ENCODE measurements around the gene ICAM2.
"Not testable (repeated sequence)": the region's sequence is repeated elsewhere in the genome, so short reads cannot be mapped to it uniquely, and the experiment has no call there.

ICAM2 gene

DNA sequence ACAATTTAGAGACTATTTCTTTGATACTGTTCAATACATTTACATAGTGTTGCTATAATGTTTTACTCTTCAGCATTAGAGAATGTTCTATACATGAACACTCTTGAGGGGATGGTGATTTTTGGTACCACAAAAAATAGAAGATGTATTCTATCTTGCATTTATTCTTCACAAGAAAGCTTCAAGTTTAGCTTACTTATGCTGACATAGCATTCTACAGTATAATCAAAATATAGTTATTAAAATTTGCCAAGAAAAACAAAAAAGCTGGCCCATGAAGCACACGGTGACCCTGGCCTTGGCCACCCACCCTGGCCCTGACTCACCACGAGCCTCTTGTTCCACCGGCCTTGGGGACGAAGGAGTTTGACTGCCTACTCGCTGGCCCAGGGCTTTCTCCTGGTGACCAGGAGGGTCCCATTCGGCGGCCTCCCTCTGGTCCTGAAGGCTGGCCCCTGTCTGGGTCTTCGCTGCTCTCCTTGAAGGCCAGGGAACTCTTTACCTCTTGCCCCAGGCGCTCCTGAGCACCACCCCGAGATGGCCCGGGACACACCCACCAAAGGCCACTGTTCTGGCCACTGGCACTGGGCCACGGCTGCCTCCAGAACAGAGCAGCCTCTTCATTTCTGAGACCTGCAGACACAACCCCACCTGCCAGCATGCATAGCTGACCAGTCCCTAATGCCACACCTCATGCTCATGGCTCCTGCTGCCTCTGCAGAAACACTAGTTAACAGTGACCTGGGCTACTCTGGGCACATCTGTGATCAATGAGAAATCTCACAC, 22.5 kb upstream of the ICAM2 start:
- no peak for DNase-seq

GRCh38 chr17:64041912-64042311, 21.5 kb upstream of the ICAM2 start:
- DNase-seq = no peak

- DNase-seq = no peak
Measured at GRCh38 chr17:64040206-64040605, 19.8 kb upstream of the ICAM2 start.

- DNase-seq = no peak
Measured at GRCh38 chr17:64039106-64039400, 18.6 kb upstream of the ICAM2 start.

DNA sequence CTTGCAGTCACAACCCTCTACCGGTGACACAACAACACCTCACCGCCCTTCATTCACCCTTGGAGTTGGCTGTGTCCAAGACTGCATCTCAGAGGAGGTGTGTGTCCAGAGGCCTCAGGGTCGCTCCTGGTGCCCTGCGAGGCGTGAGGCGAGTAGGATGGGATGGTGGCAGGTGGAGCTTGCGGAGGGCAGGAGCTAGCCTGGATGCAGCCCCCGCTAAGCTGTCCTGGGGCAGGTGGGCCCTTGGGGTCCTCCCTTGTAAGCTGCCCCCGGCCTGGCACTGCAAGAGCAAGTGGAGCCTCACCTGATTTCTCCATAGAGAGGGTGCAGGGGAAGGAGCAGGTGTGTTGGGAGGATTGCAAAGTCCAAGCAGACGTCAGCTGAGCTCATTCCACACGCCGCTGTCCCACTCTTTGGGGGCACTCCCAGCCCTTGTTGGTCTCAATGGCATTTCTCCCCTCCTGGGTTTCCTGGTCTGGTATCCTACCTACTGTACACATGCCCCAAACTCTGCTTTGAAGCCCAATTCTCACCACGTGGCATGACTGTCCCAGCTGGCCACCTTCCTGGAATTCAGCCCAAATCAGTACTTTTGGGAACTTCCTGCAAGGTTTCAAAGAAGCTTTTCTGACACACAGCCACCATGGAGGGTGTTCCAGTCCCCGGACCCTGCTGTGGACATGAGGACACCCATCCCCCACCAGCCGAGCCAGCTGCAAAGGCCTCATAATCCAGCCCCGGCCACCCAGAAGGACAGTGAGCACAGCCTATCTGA, 18.1 kb upstream of the ICAM2 start:
- DNase-seq = no peak

- no peak for DNase-seq
Measured at GRCh38 chr17:64037802-64038201, 17.4 kb upstream of the ICAM2 start.

DNA sequence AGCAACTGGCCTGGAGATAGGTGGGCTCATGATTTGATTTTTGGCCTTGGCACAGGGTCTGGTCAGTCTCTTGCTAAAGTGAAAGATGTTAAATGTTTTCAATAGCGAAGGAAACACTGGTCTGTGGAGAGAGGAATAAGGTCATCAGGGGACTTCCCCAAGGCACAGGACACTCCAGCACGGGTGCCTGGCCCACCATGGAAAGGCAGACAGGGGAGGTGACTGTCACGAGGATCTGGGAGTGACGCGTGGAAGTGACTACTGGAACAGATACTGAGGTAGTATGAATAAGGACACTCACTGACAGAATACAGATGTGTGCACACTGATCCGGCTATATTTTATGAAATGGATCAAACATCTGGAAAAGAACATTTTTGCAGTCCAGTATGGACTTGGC, 16.7 kb upstream of the ICAM2 start:
- DNase-seq = no peak

DNA sequence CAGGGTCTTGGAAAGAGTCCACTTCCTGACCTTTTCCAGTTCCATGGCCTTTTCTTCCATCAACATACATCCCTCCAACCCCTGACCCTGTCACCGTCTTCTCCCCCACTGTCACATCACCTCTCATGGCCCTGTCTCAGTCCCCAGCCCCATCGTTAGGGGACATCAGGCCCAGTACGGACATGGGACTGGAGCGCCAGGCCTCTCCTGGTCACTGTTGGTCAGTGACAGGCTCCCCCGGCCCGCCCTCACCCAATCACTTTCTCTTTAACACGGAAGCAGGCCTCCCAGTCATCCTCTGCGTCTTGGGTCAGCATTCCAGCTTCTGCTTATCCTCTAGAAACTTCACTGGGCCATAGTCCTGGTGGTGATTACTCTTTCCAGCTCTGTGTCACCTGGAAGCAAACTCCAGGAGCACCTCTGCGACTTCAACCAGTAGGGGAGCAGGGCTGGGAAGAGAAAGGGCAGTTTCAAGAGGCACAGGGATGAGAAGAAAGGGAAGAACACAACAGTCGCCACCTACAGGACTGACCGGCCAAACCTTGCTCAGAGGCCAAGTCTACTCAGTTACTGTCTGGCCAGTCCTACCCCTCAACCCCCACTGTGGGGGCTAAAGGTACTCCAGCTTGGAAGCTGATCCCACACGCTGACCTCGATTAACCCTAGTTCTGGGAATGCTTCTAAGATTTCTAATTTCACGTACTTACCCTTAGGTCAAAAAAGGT, 15.9 kb upstream of the ICAM2 start:
- no peak for DNase-seq

DNA sequence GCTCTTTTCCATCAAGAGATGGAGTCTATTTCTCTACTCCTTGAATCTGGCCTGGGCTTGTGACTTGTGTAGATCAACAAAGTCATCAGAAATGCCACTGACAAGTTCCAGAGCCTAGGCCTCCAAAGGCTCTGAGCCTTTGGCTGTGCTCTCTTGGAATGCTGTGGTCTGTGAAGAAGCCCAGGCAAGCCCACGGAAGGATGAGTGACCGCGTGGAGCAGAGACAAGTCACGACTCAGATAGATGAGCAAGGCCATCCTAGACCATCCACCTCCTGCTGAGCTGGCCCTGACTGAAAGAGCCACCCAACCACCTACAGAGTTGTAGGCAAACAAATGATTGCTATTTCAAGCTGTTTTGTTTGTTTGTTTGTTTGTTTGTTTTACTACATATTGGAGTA, 11.6 kb upstream of the ICAM2 start:
- DNase-seq = no peak

DNA sequence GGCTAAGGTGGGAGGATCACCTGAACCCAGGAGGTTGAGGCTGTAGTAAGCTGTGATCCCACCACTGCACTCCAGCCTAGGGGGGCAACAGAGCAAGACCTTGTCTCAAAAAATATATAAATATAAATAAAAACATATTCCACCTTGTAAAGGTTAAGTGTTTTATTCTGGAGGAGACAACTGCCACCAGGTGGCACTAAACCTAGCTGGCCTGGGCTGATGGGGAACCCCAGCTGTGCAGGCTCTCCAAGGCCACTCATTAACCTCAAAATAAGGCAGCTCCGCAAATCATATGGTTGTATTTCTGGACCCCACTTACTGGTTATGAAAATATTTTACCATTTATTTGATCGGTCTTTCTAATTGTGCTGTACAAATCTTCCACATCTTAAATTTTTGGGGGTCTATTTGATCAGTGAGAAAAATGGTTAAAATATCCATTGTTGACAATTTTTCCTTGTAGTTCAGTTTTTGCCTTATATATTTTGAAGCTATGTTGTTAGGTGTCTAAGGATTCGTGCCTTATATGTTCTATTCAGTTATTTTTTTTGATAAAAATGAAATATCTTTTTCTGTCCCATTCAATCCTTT, 8.5 kb upstream of the ICAM2 start:
- peak in 27 of 51 donors; percentile 3 to 65 (median 33) for DNase-seq

- DNase-seq = peak in 17 of 51 donors; percentile 3 to 48 (median 19)
Measured at GRCh38 chr17:64025732-64026294, 5.4 kb upstream of the ICAM2 start.

DNA sequence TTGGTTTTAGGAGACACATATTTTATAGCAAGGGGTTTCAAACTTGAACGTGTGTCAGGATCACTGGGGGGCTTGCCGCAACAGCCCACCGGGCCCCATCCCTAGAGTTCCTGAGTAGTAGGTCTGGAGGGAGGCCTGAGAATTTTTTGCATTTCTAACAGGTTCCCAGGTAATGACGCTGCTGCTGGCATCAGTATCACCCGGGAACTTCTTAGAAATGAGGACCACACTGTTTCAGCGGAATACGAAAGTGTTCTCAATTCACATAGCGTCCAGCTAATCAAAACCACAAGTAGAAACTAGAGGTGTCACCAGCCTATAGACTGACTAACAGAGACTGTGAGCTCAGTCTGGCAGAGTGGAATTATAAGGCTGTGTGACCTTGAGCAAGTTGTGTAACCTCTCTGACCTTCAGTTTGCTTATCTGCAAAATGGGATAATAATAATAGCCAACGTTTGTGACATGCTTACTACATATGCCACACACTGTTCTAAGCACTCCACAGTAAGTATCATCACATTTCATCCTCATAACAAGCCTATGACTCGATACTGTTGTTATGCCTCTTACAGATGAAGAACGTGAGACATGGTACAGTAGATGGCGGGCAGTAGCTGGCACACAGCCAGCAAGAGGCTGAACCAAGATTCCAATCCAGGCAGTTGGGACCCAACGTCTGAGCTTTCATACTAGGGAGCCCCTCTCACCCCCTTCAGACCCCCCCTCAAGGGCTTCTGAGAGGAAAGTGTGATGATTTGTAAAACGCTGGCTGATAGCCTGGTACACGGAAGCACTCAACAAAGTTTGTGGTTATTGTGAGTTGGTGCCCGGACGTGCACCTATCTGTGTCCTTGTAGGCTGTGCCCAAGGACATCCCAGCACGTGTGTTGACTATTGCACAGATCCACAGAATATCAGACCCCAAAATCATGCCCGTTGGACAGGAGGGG, 4.6 kb upstream of the ICAM2 start:
- no peak for DNase-seq

- no peak for DNase-seq
Measured at GRCh38 chr17:64024215-64024654, 3.8 kb upstream of the ICAM2 start.

GRCh38 chr17:64022611-64023063, 2.2 kb upstream of the ICAM2 start:
- DNase-seq = no peak

DNA sequence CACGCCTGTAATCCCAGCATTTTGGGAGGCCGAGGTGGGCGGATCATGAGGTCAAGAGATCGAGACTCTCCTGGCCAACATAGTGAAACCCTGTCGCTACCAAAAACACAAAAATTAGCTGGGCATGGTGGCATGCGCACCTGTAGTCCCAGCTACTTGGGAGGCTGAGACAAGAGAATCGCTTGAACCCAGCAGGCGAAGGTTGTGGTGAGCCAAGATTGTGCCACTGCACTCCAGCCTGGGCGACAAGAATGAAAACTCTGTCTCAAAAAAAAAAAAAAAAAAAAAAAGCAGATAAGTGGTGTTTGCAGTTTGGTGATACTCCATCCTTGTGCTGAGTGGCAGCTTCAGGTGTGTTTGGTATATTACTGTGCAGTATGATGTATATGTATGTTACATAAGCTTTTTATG, 877 bp downstream of the ICAM2 start:
- DNase-seq = not testable (repeated sequence)

GRCh38 chr17:64017381-64017980, 3.0 kb downstream of the ICAM2 start:
- no peak for DNase-seq

GRCh38 chr17:64016974-64017373, 3.5 kb downstream of the ICAM2 start:
- no peak for DNase-seq

DNA sequence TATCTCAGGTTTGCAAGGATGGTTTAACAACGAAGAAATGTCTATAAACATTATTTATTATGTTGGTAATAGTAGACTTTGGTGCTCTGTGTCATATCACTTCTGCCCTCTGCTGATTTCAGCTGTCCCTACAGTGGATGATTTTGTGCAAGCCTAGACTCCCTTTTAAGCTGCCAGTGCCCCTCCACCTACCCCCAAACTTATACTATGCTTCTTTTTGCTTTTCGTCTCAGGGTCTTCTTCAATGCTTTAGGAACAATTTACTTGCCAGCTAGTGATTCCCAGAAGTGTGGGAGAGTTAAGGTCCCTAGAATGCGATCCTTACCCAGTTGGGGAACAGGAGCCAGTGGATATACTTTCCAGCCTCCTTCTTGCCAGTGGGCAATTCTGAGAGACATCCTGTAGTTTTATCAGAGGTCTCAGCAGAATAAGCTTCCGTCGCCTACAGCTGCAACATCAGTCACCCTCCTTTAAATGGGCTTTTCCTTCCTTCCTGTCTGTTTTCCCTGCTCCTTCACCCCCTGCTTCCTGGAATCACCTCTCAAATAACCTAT, 4.1 kb downstream of the ICAM2 start:
- no peak for DNase-seq

- no peak for DNase-seq
Measured at GRCh38 chr17:64015447-64015846, 5.0 kb downstream of the ICAM2 start.
